Fibroblast of pulmonary artery (primary cell): ENCODE results near the gene CCDC43.
"Not testable (repeated sequence)": the region's sequence is repeated elsewhere in the genome, so short reads cannot be mapped to it uniquely, and the experiment has no call there.

Experiments
- DNase-seq: peaks from one replicate; pipeline ENCODE4 v3.0.0-alpha.2; 2010; ENCODE audit warnings: low read depth
- H3K4me3 ChIP-seq: replicated peaks from 2 replicates; pipeline ENCODE4 v1.5.1; 2011; ENCODE audit warnings: low read depth, mild to moderate bottlenecking, control low read depth, low read length, moderate library complexity
- TF ChIP-seq, protein P1 (sequence below): IDR thresholded peaks from 2 replicates; pipeline ENCODE4 v1.5.1; 2011; ENCODE audit warnings: mild to moderate bottlenecking, control low read depth, low read length, inconsistent platforms; ENCODE audit errors: missing control alignments

Gene CCDC43

GRCh38 chr17:44688675-44689476 lies 700 bp downstream of the CCDC43 start:
- DNase-seq = peak; percentile 20
- TF ChIP-seq, protein P1, sequence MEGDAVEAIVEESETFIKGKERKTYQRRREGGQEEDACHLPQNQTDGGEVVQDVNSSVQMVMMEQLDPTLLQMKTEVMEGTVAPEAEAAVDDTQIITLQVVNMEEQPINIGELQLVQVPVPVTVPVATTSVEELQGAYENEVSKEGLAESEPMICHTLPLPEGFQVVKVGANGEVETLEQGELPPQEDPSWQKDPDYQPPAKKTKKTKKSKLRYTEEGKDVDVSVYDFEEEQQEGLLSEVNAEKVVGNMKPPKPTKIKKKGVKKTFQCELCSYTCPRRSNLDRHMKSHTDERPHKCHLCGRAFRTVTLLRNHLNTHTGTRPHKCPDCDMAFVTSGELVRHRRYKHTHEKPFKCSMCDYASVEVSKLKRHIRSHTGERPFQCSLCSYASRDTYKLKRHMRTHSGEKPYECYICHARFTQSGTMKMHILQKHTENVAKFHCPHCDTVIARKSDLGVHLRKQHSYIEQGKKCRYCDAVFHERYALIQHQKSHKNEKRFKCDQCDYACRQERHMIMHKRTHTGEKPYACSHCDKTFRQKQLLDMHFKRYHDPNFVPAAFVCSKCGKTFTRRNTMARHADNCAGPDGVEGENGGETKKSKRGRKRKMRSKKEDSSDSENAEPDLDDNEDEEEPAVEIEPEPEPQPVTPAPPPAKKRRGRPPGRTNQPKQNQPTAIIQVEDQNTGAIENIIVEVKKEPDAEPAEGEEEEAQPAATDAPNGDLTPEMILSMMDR = no peak
- H3K4me3 ChIP-seq = peak overlapping the region; percentile 67

DNA sequence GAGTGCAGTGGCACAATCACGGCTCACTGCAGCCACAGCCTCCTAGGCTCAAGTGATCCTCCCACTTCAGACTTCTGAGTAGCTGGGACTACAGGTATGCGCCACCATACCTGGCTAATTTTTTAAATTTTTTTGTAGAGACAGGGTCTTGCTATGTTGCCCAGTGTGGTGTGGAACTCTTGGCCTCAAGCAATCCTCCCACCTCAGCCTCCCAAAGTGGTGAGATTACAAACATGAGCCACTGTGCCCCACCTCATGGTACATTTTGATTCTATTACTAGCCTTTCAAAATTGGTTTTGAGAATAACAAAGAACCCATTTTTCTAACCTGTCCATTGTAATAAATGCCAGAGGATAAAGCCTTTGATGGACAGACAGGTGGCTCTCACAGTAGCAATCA lies 1.4 kb downstream of the CCDC43 start:
- no peak overlapping the region for H3K4me3 ChIP-seq
- TF ChIP-seq, protein P1 = no peak
- DNase-seq = no peak

DNA sequence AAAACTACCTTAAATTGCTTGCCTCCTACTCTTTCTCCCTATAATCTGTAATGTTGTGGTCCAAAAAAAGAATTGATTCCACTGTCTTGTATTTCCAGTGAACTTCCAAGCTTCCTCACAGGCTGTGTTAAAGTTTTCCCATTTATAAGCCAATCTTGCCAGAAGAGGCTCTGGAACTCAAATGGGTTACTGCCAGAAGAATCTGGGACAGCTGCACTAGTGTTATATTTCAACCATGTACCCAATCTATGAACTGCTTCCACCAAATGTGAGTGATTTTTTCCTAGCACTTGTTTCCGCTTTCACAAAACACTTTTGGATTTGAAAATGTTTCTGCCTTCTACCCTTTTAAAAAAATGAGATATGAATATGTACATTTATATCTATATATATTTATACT lies 1.8 kb downstream of the CCDC43 start:
- DNase-seq = no peak
- TF ChIP-seq, protein P1 = no peak
- H3K4me3 ChIP-seq = no peak overlapping the region

DNA sequence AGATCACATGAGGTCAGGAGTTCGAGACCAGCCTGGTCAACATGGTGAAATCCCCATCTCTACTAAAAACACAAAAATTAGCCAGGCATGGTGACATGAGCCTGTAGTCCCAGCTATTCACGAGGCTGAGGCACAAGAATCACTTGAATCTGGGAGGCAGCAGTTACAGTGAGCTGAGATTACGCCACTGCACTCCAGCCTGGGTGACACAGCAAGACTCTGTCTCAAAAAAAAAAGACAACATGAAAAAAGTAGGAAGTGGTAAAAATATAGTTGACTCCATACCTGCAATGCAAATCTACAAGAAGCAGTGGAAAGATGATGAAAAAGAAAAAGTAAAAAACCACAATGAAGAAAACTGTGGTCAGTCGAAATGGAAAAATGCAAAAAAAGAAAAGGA lies 6.3 kb downstream of the CCDC43 start:
- H3K4me3 ChIP-seq, DNase-seq: not testable (repeated sequence)

DNA sequence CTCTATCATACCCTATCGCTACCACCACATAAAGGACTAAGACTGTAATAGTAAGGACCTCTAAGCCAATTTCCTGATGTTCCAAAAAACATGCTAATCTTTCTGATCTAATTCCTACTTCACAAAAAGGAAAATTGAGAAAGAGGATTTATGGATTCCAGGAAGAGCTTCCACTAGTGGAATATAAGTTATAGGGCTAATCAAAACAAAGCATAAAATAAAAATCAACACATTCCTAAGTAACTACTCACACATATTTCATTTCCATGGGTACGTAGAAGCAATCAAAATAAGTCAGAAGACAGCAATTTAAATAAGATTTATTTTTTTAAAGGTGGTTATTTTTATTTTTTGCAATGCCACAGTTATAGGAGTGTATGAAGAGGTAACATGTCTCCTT lies 12.4 kb downstream of the CCDC43 start:
- TF ChIP-seq, protein P1 = no peak
- no peak overlapping the region for H3K4me3 ChIP-seq
- peak; percentile 41 for DNase-seq

DNA sequence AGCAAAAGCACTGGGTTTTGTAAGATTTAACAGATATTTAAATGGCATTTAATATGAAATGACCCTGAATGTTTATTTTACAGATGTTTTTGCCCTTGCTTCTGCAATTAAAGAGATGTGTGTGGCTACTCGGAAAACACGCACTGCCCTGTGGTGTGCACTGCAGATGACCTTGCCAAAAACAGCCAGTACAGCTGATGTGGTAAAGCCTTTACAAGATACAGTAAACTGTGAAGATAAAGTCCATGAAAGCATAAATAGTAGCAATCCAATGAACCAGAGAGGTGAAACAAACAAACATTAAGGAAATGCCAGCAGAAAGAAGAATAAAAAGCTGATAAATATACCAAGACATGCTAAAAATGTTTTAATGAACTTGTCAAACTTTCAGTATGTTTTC lies 15.7 kb downstream of the CCDC43 start:
- H3K4me3 ChIP-seq = no peak overlapping the region
- DNase-seq = no peak
- TF ChIP-seq, protein P1 = no peak

GRCh38 chr17:44672479-44673093 lies 17.0 kb downstream of the CCDC43 start:
- TF ChIP-seq, protein P1 = peak; percentile 74
- peak; percentile 52 for DNase-seq

More at GRCh38 chr17:44672479-44673093, 17.0 kb downstream of the CCDC43 start:
- no peak overlapping the region for H3K4me3 ChIP-seq
